Lower leg skin (tissue), 4 donors: ENCODE results near the gene RUNX1. TPM values are rescaled to one million over a fixed set of nuclear protein-coding genes. Genes with fewer than 3 reads are reported as not detected.

Source experiments
- DNase-seq, 2 donors: peaks; one replicate each; pipeline ENCODE4 v3.0.0-alpha.2; 2019; ENCODE audit warnings: low spot score in 2 of 2
- H3K4me3 ChIP-seq: fragments of 200-600 bp; sonication (generic); 2 replicates; pipeline ENCODE4 v1.5.1; 2017; ENCODE audit warnings: mild to moderate bottlenecking, low read depth; ENCODE audit not compliant: poor library complexity, severe bottlenecking
- CTCF ChIP-seq, 3 donors: fragments of 450-650 bp; IDR thresholded peaks; one replicate each; pipeline ENCODE4 v1.5.1; 2016; ENCODE audit warnings: antibody characterized with exemption in 3 of 3, mild to moderate bottlenecking in 3 of 3, moderate library complexity in 2 of 3
- POLR2A ChIP-seq, 2 donors: fragments of 450-650 bp; IDR thresholded peaks; one replicate each; pipeline ENCODE4 v1.6.1; 2016 to 2017; ENCODE audit warnings: antibody characterized with exemption in 2 of 2, mild to moderate bottlenecking in 1 of 2, moderate library complexity in 1 of 2
- WGBS, 2 donors: methylation state at CpG; one replicate each; pipeline ENCODE4 v1.1.5; 2018; 5-methylcytosine and 5-hydroxymethylcytosine counted together
- intact Hi-C: fragments of 100-400 bp; cut with DNase I; formaldehyde crosslinking; loops from one replicate; pipeline ENCODE4 v1.15.0; 2023; ENCODE audit warnings: low total_unique reads
- total RNA-seq, 4 donors: library from RNA; depleted of rRNA; stranded (reverse); fragments of >200 nt; gene quantifications; one replicate each; pipeline ENCODE4 v1.1.0, GENCODE V29; 2016

RUNX1 gene
- total RNA-seq, 4 donors from 2014 or later = 7.3 to 29.1 (median 18.1) TPM

DNA sequence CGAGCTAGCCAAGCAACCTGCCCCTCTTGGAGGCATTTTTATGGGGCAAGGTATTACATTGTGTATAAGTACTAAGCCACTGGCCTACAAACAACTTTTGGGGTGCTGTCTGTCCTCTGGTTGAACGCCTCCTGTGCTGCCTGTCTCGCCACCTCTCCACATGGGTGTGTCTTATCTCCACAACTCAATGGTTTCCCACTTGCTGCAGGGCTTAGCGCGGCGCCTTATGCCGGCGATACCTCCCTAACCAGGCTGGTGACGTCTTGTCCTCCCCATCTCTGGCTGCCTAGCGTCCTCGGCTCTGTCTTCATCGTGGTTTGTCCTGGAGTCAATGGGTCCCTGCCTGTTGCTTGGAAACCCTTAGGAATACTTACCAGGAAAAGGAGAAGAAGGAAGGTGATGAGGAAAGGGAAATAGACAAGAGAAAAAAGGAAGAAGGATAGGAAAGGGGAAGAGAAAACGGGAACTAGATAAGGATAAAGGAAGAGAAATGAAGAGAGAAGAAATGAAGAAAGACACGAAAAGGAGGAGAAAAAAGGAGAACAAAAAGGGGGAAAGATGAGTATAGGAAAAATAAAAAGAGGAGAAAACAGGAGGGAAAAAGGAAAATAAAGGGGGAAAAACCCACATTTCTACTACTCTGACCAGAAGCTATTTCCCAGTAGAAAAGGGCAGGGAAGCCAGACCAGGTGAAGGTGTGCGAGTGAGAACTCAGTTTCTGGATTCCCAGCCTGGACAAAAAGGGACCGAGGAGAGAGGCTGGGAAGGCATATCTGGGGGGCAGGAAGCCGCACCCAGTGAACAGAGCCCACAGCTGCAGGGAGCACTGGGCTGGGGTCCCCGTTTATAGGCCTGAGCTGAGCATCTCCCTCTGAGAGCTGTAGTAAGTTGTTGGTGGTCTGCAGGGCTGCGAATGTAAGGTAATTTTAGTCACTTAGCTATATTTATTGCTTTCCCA lies 294.1 kb downstream of the RUNX1 start:
- intact Hi-C loops = no loop called here
- no peak overlapping the region for H3K4me3 ChIP-seq
- 79 to 86% methylated on average over 19 of the region's 19 CpGs for WGBS, 2 donors
- DNase-seq = peak in 1 of 2 donors; percentile 6
- TF ChIP-seq CTCF (IDR thresholded peaks at IDR 0.05) (no peak), POLR2A (IDR thresholded peaks at IDR 0.05) (no peak)

- 79 to 82% methylated on average over 3 of the region's 3 CpGs for WGBS, 2 donors
- no peak overlapping the region for H3K4me3 ChIP-seq
- no peak for TF ChIP-seq CTCF (IDR thresholded peaks at IDR 0.05)
- TF ChIP-seq POLR2A (IDR thresholded peaks at IDR 0.05) = no peak
- intact Hi-C loops = loop anchor here (5.0 kb wide), 1 partner anchor 653 kb away; no protein-coding TSS in a partner anchor
- no peak for DNase-seq
Measured at GRCh38 chr21:34748862-34749261, 300.2 kb downstream of the RUNX1 start.

- DNase-seq = peak; percentile 69 to 92
- H3K4me3 ChIP-seq = no peak overlapping the region
- intact Hi-C loops = loop anchor here (5.0 kb wide), 1 partner anchor 657 kb away; no protein-coding TSS in a partner anchor
- TF ChIP-seq POLR2A (IDR thresholded peaks at IDR 0.05) (no peak), CTCF (IDR thresholded peaks at IDR 0.05) (peak in 1 of 3 donors; percentile 76)
- WGBS, 2 donors = 53 to 54% methylated on average over 21 of the region's 21 CpGs
Measured at GRCh38 chr21:34745557-34746255, 303.4 kb downstream of the RUNX1 start.

DNA sequence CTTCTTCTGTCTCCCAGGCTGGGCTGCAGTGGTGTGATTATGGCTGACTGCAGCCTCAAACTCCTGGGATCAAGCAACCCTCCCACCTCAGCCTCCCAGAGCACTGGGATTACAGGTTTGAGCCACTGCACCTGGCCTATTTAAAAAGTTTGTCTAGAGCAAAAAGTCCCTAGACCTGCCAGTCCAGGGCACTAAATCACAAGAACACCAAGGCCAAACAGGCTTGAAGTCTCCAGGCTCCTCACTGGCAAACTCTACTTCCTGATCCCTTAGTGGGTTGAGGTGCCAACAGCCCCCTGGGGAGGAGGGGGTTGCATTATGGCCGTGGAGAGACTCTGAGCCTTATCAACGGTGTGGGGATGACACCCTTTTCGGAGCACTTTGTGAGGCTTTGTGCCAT lies 304.3 kb downstream of the RUNX1 start:
- 6 to 17% methylated on average over 3 of the region's 3 CpGs for WGBS, 2 donors
- peak in 1 of 2 donors; percentile 62 for DNase-seq
- H3K4me3 ChIP-seq = no peak overlapping the region
- TF ChIP-seq CTCF (IDR thresholded peaks at IDR 0.05) (no peak), POLR2A (IDR thresholded peaks at IDR 0.05) (no peak)
- intact Hi-C loops = loop anchor here (5.0 kb wide), 1 partner anchor 658 kb away; no protein-coding TSS in a partner anchor

GRCh38 chr21:34743831-34744230 lies 305.3 kb downstream of the RUNX1 start:
- H3K4me3 ChIP-seq = no peak overlapping the region
- intact Hi-C loops = no loop called here
- peak; percentile 68 to 86 for DNase-seq
- TF ChIP-seq CTCF (IDR thresholded peaks at IDR 0.05) (no peak), POLR2A (IDR thresholded peaks at IDR 0.05) (no peak)
- 37 to 40% methylated on average over 9 of the region's 9 CpGs for WGBS, 2 donors
